MV-4-11 (cell line): ENCODE measurements around the gene NDUFB2.
"Not testable (repeated sequence)": the region's sequence is repeated elsewhere in the genome, so short reads cannot be mapped to it uniquely, and the experiment has no call there.

Source experiments
- DNase-seq: peaks from one replicate; lab custom pipeline; 2025; lab: John Stamatoyannopoulos, UW

NDUFB2 gene

GRCh38 chr7:140734096-140734495 lies 37.6 kb downstream of the NDUFB2 start:
- peak; percentile 57 for DNase-seq

- no peak for DNase-seq
These were observed 38.2 kb downstream of the NDUFB2 start for GRCh38 chr7:140734729-140735128.

- DNase-seq: no peak
These were observed 41.8 kb downstream of the NDUFB2 start for GRCh38 chr7:140738280-140738679.

- DNase-seq: not testable (repeated sequence)
These were observed 46.7 kb downstream of the NDUFB2 start for GRCh38 chr7:140743255-140743654.

GRCh38 chr7:140744005-140744404 lies 47.5 kb downstream of the NDUFB2 start:
- DNase-seq: no peak

GRCh38 chr7:140745266-140746058 lies 49.0 kb downstream of the NDUFB2 start:
- peak; percentile 69 for DNase-seq

GRCh38 chr7:140746751-140747150 lies 50.2 kb downstream of the NDUFB2 start:
- no peak for DNase-seq

DNA sequence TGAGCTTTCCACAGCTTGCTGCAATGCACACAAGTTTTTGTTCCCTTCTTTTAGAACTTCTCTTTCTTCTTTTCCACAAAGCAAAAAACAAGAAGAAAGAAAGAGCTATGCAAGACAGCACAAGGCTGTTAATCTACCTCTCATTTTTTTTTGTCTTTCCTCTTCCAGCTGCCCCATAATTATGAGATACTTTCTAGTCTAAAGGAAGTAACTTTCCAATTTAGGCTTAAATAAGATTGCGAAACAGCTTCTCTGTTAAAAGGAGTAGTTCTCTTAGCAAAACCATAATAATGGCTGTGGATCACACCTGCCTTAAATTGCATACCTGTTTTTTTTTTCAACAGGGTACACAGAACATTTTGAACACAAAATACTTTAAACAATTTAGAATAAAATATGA lies 56.0 kb downstream of the NDUFB2 start:
- DNase-seq: peak; percentile 92

DNA sequence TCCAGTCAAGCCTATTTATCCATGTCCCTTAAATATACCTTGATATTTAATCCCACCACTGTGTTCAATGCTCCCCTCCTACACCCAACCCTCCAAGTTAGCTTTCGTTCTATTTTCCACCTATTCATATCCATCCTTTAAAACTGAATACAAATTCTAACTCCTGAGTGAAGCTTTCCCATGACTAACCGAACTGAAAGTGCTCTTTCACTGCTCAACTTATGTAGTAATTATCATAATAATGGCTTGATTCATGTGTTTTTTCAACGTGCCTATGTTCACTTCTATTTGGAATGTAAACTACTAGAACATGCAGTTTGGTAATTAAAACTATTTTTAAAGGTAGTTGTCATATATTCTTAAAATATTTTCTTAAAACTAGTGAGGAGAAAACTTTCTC lies 58.0 kb downstream of the NDUFB2 start:
- no peak for DNase-seq
